CD4-positive, alpha-beta T cell (primary cell): ENCODE measurements around the gene LDLRAD4. TPM values are rescaled to one million over a fixed set of nuclear protein-coding genes. Genes with fewer than 3 reads are reported as not detected.

Experiments
- ATAC-seq: fragments of 200-7000 bp; cut with Tn5 transposase; one replicate; pipeline ENCODE4 v1.10.0; 2022; ENCODE audit warnings: mild to moderate bottlenecking; ENCODE audit not compliant: poor library complexity
- CTCF ChIA-PET: fragments of 350-600 bp; sonication (Branson Sonifier 250); formaldehyde crosslinking; loops from one replicate; lab custom pipeline; 2021; ENCODE audit warnings: antibody characterized with exemption, inconsistent platforms; lab: Charles Lee
- POLR2A ChIA-PET: fragments of 350-600 bp; sonication (Branson Sonifier 250); formaldehyde crosslinking; loops from one replicate; lab custom pipeline; 2021; ENCODE audit warnings: antibody characterized with exemption, inconsistent platforms; lab: Charles Lee
- DNase-seq, 14 experiments: peaks; one replicate each; pipeline ENCODE4 v3.0.0-alpha.2; 2013 to 2020; ENCODE audit warnings: mixed read lengths in 2 of 14
- H3K27ac ChIP-seq, 2 donors: one replicate each; pipeline versions ENCODE4 v1.5.1 to v1.7.0; 2013; ENCODE audit warnings: low read length in 2 of 2, low read depth in 1 of 2, mild to moderate bottlenecking in 1 of 2
- H3K27me3 ChIP-seq, 2 experiments: 1 replicate in 1 of 2; 2 replicates in 1 of 2; pipeline versions ENCODE4 v1.6.1 to v1.7.0; 2013; ENCODE audit warnings: low read length in 2 of 2, control low read depth in 1 of 2, mild to moderate bottlenecking in 1 of 2, moderate library complexity in 1 of 2; ENCODE audit not compliant: insufficient read depth in 2 of 2, control insufficient read depth in 1 of 2
- H3K36me3 ChIP-seq: one replicate; pipeline ENCODE4 v1.6.1; 2013; ENCODE audit warnings: low read length, control low read depth; ENCODE audit not compliant: insufficient read depth
- H3K4me1 ChIP-seq: one replicate; pipeline ENCODE4 v1.6.1; 2013; ENCODE audit warnings: low read length, control low read depth; ENCODE audit not compliant: insufficient read depth
- H3K4me3 ChIP-seq: one replicate; pipeline ENCODE4 v1.5.1; 2013; ENCODE audit warnings: mild to moderate bottlenecking, low read length, moderate library complexity
- H3K9me3 ChIP-seq, 2 experiments: 1 replicate in 1 of 2; 2 replicates in 1 of 2; pipeline versions ENCODE4 v1.6.1 to v1.7.0; 2013; ENCODE audit warnings: low read length in 2 of 2, mild to moderate bottlenecking in 2 of 2, control low read depth in 1 of 2, moderate library complexity in 1 of 2; ENCODE audit not compliant: control insufficient read depth in 1 of 2, insufficient read depth in 1 of 2
- H3K27ac Mint-ChIP-seq: one replicate; pipeline ENCODE4 v1.8.0; 2020; ENCODE audit warnings: mixed read lengths
- H3K27me3 Mint-ChIP-seq: one replicate; pipeline ENCODE4 v1.8.0; 2021; ENCODE audit warnings: mixed read lengths
- H3K36me3 Mint-ChIP-seq: one replicate; pipeline ENCODE4 v1.8.0; 2021; ENCODE audit warnings: low read depth, mixed read lengths
- H3K4me1 Mint-ChIP-seq: one replicate; pipeline ENCODE4 v1.8.0; 2021; ENCODE audit warnings: low read depth, mixed read lengths
- H3K4me3 Mint-ChIP-seq: one replicate; pipeline ENCODE4 v1.8.0; 2020; ENCODE audit warnings: mild to moderate bottlenecking, mixed read lengths
- H3K9me3 Mint-ChIP-seq: one replicate; pipeline ENCODE4 v1.8.0; 2020; ENCODE audit warnings: mixed read lengths
- CTCF ChIP-seq: fragments of 200-600 bp; IDR thresholded peaks from one replicate; pipeline ENCODE4 v1.8.0; 2022; ENCODE audit warnings: antibody characterized with exemption, mild to moderate bottlenecking
- intact Hi-C, 2 experiments: fragments of 100-400 bp; cut with DNase I in 1 of 2; cut with micrococcal nuclease in 1 of 2; formaldehyde crosslinking; loops; one replicate each; pipeline versions ENCODE4 v1.15.1 to v1.9.0; 2023 to 2025; cut with DNase I, micrococcal nuclease
- total RNA-seq, 174 experiments: library from RNA in 2 of 174; stranded (reverse) in 2 of 174; gene quantifications; one replicate each; pipeline ENCODE4 v1.2.3 and lab custom pipeline; 2021 to 2026

LDLRAD4 gene
- total RNA-seq, 2 experiments from 2014 or later = 51.9 to 52.7 TPM

- POLR2A ChIA-PET = no interaction called here
- DNase-seq (no peak), ATAC-seq (no peak)
- Histone ChIP-seq H3K36me3 (no peaks in the 10 kb centered on the region), H3K9me3 (peaks cover 14 to 19% of the 10 kb centered on the region in 2 experiments), H3K27me3 (peaks cover 2 to 3% of the 10 kb centered on the region in 2 experiments), H3K27ac (no peak overlapping the region), H3K4me3 (no peak overlapping the region), H3K4me1 (no peaks in the 10 kb centered on the region)
- Mint-ChIP-seq H3K36me3 (peaks cover 8% of the 10 kb centered on the region), H3K27ac (no peak overlapping the region), H3K4me1 (no peaks in the 10 kb centered on the region), H3K27me3 (peaks cover 24% of the 10 kb centered on the region), H3K9me3 (peaks cover 17% of the 10 kb centered on the region), H3K4me3 (no peak overlapping the region)
- no peak for TF ChIP-seq CTCF
- intact Hi-C loops = no loop called here
- CTCF ChIA-PET = interaction anchor here (1.5 kb wide), 1 partner anchor 17 kb away, joined by 4 read pairs; no protein-coding TSS in a partner anchor
Measured at GRCh38 chr18:13199169-13199568, 19.4 kb upstream of the LDLRAD4 start.

GRCh38 chr18:13201292-13201691 lies 17.3 kb upstream of the LDLRAD4 start:
- Histone ChIP-seq H3K4me3 (no peak overlapping the region), H3K4me1 (no peaks in the 10 kb centered on the region), H3K27ac (no peak overlapping the region), H3K36me3 (no peaks in the 10 kb centered on the region), H3K9me3 (peaks cover 13 to 14% of the 10 kb centered on the region in 2 experiments), H3K27me3 (peaks cover 13 to 15% of the 10 kb centered on the region in 2 experiments)
- H3K4me1 Mint-ChIP-seq = no peaks in the 10 kb centered on the region
- H3K4me3 Mint-ChIP-seq = no peak overlapping the region
- TF ChIP-seq CTCF = no peak
- ChIA-PET CTCF (no interaction called here), POLR2A (no interaction called here)
- peaks cover 17% of the 10 kb centered on the region for H3K9me3 Mint-ChIP-seq
- no peak overlapping the region for H3K27ac Mint-ChIP-seq
- ATAC-seq (no peak), DNase-seq (no peak)
- H3K27me3 Mint-ChIP-seq = peaks cover 35% of the 10 kb centered on the region
- intact Hi-C loops = no loop called here
- H3K36me3 Mint-ChIP-seq = peaks cover 8% of the 10 kb centered on the region

GRCh38 chr18:13202571-13202970 lies 16.0 kb upstream of the LDLRAD4 start:
- TF ChIP-seq CTCF = no peak
- H3K4me1 ChIP-seq = no peaks in the 10 kb centered on the region
- no peak for DNase-seq
- Mint-ChIP-seq H3K9me3 (peaks cover 17% of the 10 kb centered on the region), H3K27ac (no peak overlapping the region), H3K4me1 (peaks cover 3% of the 10 kb centered on the region), H3K36me3 (peaks cover 8% of the 10 kb centered on the region), H3K4me3 (no peak overlapping the region), H3K27me3 (peaks cover 35% of the 10 kb centered on the region)
- no peak overlapping the region for H3K4me3 ChIP-seq
- peaks cover 13 to 14% of the 10 kb centered on the region in 2 experiments for H3K9me3 ChIP-seq
- peaks cover 15 to 21% of the 10 kb centered on the region in 2 experiments for H3K27me3 ChIP-seq
- ChIA-PET POLR2A (no interaction called here), CTCF (no interaction called here)
- H3K27ac ChIP-seq = no peak overlapping the region
- ATAC-seq = no peak
- H3K36me3 ChIP-seq = no peaks in the 10 kb centered on the region
- intact Hi-C loops = no loop called here
